Omental fat pad (tissue), 4 donors: ENCODE measurements around the gene SUPT3H. TPM values are rescaled to one million over a fixed set of nuclear protein-coding genes. Genes with fewer than 3 reads are reported as not detected.

Experiments
- ATAC-seq: fragments of 150-250 bp; one replicate; pipeline ENCODE4 v1.9.1; 2016; ENCODE audit warnings: mild to moderate bottlenecking, moderate library complexity; ENCODE audit not compliant: low FRiP score
- DNase-seq: peaks from one replicate; pipeline ENCODE4 v3.0.0-alpha.2; 2019; ENCODE audit warnings: low spot score
- total RNA-seq, 4 donors: library from RNA; depleted of rRNA; stranded (reverse); fragments of >200 nt; gene quantifications; one replicate each; pipeline ENCODE4 v1.1.0, GENCODE V29; 2016
- TF ChIP-seq, protein P1 (sequence below), 3 donors: fragments of 450-650 bp; IDR thresholded peaks; one replicate each; pipeline ENCODE4 v1.5.1; 2016 to 2017; ENCODE audit warnings: antibody characterized with exemption in 3 of 3, mild to moderate bottlenecking in 3 of 3, moderate library complexity in 2 of 3

SUPT3H gene
- total RNA-seq, 4 donors from 2014 or later, result 2.2 to 8.4 (median 5.2) TPM

DNA sequence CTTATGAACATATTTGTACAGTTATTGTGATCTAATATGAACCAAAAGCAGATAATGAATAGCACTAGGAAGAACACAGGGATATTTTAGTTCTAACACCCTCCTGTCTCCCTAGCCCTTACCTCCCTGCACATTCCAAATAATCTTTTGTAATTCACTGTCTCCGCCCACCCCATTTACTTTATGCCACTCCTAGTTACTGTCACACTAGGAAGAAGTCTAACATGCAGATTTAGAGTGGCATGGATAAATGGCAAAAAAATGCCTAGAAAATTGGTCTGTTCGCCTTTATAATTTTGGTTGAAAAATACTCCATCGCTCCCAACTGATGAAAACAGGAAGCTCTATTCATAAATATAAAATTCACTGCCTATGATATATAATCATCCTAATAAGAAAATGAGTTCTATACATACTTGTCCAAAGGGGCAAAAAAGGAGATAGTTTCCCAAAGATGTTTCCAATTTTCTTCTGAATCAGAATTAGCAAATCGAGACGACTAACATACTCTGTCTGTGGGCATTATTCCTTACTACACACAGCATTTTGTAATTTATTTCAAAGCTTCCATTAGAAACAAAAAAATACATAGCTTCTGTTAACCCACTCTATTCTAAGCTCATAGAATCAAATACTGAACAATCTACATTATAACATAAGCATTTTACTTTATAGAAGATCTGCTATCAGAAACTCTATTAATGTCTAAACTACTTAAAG, 50.9 kb downstream of the SUPT3H start:
- ATAC-seq, result no peak
- no peak for DNase-seq
- TF ChIP-seq, protein P1, sequence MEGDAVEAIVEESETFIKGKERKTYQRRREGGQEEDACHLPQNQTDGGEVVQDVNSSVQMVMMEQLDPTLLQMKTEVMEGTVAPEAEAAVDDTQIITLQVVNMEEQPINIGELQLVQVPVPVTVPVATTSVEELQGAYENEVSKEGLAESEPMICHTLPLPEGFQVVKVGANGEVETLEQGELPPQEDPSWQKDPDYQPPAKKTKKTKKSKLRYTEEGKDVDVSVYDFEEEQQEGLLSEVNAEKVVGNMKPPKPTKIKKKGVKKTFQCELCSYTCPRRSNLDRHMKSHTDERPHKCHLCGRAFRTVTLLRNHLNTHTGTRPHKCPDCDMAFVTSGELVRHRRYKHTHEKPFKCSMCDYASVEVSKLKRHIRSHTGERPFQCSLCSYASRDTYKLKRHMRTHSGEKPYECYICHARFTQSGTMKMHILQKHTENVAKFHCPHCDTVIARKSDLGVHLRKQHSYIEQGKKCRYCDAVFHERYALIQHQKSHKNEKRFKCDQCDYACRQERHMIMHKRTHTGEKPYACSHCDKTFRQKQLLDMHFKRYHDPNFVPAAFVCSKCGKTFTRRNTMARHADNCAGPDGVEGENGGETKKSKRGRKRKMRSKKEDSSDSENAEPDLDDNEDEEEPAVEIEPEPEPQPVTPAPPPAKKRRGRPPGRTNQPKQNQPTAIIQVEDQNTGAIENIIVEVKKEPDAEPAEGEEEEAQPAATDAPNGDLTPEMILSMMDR (IDR thresholded peaks at IDR 0.05), result no peak

DNA sequence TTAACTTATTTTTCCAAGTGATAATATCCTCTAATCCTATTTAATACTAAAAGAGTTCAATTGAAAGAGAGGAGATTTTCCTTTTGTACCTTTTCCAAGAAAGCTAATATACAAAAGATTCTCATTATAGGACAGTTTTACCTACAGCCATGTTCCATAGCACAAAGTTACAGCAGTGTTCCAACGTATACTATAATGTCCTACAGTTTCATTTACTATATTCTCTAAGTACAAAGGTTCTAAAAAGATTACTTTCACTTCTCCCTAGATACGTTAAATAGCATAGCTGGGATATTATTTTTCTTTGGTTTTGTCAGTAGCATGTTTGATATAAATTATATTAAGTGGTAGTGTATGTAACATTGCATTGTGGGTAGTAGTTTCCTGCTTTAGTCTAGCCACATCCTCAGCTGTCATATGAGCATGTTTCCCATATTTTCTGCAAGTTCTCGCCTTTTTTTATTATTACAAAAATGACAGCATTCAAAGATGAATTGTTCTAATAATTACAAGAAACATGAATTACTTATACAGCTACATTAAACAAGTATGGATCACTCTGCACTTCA, 54.0 kb downstream of the SUPT3H start:
- ATAC-seq, result no peak
- TF ChIP-seq, protein P1 (IDR thresholded peaks at IDR 0.05), result no peak
- DNase-seq, result no peak

DNA sequence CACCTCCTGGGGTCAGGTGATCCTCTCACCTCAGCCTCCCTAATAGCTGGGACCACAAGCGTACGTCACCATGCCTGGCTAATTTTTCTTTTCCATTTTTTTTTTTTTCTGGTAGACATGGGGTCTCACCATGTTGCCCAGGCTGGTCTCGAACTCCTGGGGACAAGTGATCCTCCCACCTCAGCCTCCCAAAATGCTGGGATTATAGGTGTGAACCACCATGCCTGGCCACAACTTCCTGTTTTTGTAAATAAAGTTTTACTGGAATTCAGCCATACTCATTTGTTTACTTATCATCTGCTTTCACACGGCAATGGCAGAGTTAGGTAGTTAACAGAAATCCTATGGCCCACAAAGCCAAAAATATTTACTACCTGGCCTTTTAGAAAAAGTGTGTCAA, 57.4 kb downstream of the SUPT3H start:
- ATAC-seq, result no peak
- no peak for DNase-seq
- TF ChIP-seq, protein P1 (IDR thresholded peaks at IDR 0.05), result no peak

DNA sequence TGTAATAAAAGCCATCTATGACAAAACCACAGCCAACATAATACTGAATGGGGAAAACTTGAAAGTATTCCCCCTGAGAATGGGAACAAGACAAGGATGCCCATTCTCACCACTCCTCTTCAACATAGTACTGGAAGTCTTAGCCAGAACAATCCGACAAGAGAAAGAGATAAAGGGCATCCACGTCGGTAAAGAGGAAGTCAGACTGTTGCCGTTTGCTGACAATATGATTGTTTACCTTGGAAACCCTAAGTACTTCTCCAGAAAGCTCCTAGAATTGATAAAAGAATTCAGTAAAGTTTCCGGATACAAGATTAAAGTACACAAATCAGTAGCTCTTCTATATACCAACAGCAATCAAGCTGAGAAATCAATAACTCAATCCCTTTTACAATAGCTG, 63.6 kb downstream of the SUPT3H start:
- TF ChIP-seq, protein P1 (IDR thresholded peaks at IDR 0.05), result no peak
- no peak for ATAC-seq

DNA sequence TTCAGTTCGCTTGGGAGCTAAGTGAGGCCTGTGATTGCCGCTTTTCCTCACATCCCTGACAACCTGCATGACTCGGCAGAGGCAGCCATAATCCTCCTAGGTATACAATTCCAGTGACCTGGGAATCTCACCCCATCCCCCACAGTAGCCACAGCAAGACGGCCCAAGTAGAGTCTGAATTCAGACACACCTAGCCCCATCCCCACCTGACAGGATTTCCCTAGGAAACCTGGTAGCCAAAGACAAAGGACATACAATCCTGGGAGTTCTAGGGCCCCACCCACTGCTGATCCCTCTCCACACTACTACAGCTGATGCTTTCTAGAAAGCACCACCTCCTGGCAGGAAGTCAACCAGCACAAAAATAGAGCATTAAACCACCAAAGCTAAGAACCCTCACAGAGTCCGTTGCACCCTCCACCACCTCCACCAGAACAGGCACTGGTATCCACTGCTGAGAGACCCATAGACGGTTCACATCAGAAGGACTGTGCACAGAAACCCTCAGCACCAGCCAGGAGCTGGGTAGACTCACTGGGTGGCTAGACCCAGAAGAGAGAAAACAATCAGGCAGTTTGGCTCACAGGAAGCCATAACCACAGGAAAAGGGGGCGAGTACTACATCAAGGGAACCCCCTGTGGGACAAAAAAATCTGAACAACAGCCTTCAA, 67.5 kb downstream of the SUPT3H start:
- ATAC-seq (no peak), DNase-seq (no peak)
- TF ChIP-seq, protein P1 (IDR thresholded peaks at IDR 0.05), result no peak

More for the DNA sequence above, 63.6 kb downstream of the SUPT3H start:
- DNase-seq, result no peak

DNA sequence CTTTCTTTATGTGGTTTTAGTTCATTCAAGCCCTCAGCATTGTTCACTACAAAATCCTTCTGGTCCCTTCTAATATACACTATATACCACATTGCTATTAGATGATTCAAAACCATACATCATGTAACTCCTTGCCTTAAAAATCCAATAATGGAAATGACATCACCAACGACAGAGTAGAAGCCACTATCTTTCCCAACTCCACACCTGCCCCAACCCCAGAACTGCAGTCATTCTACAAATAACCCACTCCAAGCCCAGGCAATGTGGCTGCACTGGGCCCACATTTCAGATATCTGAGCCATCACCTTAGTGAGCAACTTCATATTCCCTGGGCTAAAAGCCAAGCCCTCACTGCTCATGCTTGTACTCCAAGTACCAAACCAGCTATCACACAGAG, 72.2 kb downstream of the SUPT3H start:
- TF ChIP-seq, protein P1 (IDR thresholded peaks at IDR 0.05), result no peak
- DNase-seq (no peak), ATAC-seq (no peak)
